ENCODE measurements around the gene MPP1. TPM values are rescaled to one million over a fixed set of nuclear protein-coding genes. Genes with fewer than 3 reads are reported as not detected.

MPP1 gene
- total and polyA plus RNA-seq, 2 of the 8 experiments (the other 6 are each of a cell fraction or from before 2014, with no cell fraction given) = 7.6 to 13.4 TPM

DNA sequence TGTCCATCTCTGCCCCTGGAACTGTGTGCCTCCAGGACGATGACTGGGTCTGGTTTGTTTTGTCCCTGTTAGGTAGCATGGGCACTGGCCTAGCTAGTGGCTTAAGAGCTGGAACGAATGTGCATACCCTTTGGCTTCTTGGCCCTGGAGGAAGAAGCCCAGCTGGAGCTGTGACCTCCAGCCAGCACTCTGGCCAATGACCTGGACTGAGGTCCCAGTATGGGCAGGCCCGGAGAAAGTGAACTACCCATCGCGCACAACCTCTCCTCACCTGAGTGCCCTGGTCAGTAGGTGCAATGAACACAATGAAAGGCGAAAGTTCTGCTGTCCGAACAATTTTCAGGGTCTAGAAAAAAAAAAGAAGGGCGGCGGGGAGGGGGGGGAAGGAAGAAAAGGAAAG lies 24.3 kb downstream of the MPP1 start (continued):
- TF ChIP-seq ZNF274 (IDR thresholded peaks at IDR 0.05; ENCODE audit: borderline replicate concordance, extremely low read depth, low read length) (no peak), CEBPB (IDR thresholded peaks at IDR 0.05; ENCODE audit: low read depth, low read length) (no peak), RNF2 (IDR thresholded peaks at IDR 0.05; ENCODE audit: borderline replicate concordance, low read depth, low read length, missing control alignments, poor library complexity, severe bottlenecking) (no peak)

All from H1 (cell line).